Suprapubic skin (tissue), 4 donors: Measurements from ENCODE around the gene YIPF4.

Experiments
- EP300 ChIP-seq: sonication (generic); formaldehyde crosslinking; IDR thresholded peaks from one replicate; pipeline ENCODE4 v1.6.1; 2017; ENCODE audit warnings: antibody characterized with exemption
- POLR2A ChIP-seq, 2 donors: fragments of 450-650 bp; IDR thresholded peaks; one replicate each; pipeline ENCODE4 v1.6.1; 2017; ENCODE audit warnings: antibody characterized with exemption in 2 of 2, mild to moderate bottlenecking in 2 of 2, moderate library complexity in 2 of 2
- POLR2AphosphoS5 ChIP-seq, 3 donors: sonication (generic); formaldehyde crosslinking; IDR thresholded peaks; one replicate each; pipeline ENCODE4 v1.6.1; 2017; ENCODE audit warnings: antibody characterized with exemption in 3 of 3

DNA sequence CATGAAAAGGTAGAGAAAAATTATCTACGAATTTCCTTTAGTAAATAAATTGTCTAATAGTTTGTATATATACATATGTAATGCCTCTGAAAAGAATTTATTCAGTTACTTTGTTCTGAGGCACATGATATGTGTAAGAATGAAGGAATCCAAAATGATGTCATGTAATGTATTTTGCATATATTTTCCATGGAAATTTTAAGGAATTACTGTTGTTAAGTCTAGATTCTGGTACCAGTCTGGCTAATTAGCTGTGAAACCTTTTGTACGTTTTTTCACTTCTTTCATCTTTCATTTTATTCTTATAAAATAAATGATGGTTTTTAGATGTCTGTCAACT is 12.3 kb downstream of the YIPF4 start:
- TF ChIP-seq POLR2A (IDR thresholded peaks at IDR 0.05) (no peak), POLR2AphosphoS5 (IDR thresholded peaks at IDR 0.05) (no peak), EP300 (no peak)
